CD4-positive, alpha-beta T cell treated with Interleukin-4 for 1 hour (primary cell): ENCODE data around the gene PAIP1.
A peak's percentile ranks its signal among the peaks of the same experiment; 100 is the strongest.
"Not testable (repeated sequence)": the region's sequence is repeated elsewhere in the genome, so short reads cannot be mapped to it uniquely, and the experiment has no call there.

Experiments
- DNase-seq, 2 donors: peaks; one replicate each; pipeline ENCODE4 v3.0.0-alpha.2; 2020 to 2022

The PAIP1 gene, protein sequence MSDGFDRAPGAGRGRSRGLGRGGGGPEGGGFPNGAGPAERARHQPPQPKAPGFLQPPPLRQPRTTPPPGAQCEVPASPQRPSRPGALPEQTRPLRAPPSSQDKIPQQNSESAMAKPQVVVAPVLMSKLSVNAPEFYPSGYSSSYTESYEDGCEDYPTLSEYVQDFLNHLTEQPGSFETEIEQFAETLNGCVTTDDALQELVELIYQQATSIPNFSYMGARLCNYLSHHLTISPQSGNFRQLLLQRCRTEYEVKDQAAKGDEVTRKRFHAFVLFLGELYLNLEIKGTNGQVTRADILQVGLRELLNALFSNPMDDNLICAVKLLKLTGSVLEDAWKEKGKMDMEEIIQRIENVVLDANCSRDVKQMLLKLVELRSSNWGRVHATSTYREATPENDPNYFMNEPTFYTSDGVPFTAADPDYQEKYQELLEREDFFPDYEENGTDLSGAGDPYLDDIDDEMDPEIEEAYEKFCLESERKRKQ

DNA sequence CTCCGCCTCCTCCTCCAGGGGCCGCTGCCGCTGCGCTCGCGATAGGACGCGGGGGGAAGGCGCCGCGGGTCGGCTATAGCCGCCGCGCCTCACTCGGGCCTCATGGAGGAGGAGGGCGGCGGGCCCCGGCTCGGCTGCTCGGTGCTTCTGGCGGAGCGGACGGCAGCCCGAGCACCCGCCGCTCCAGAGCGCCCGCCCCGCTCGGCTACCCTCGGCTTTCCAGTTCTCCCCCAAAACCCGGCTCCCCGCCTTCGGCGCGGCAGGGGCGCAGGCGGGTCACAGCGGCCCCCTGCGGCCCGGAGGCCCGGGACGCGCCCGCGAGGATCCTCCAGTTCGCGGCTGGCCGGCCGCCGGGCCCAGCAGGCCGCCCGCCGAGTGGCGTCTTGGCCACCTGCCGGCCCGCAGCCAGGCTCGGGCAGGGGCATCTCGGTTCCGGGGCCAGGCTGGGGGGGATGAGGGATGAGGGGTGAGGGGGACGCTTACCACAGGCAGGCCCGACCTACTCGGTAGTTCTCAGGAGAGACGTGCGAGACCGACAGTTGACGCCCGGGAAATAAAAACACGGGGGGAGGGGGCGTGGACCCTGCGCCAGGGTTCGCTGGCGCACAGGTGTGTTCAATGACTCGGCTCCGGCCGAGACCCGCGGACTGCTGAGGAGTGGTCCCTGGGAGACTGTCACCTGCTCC lies at the start of gene PAIP1:
PAIP1 (minus strand) TSS at position 221 of the 686 bp plus-strand sequence. CDS start 231 bp downstream, outside the sequence.
- DNase-seq: peak; percentile 84 to 87

- no peak for DNase-seq
These were observed 49.5 kb upstream of the PAIP1 start for GRCh38 chr5:43606351-43606750.

DNA sequence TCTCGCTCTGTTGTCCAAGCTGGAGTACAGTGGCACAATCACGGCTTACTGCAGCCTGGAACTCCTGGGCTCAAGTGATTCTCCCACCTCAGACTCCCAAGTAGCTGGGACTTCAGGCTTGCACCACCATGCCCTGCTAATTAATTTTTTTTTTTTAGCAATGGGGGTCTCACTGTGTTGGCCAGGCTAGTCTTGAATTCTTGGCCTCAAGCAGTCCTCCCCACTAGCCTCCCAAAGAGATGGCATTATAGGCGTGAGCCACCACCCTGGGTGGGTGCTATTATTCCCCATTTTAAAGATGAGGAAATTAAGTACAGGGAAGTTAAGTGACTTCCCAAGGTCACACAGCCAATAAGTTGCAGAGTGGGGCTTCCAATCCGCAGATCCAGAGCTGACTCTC lies 47.8 kb upstream of the PAIP1 start:
- no peak for DNase-seq

DNA sequence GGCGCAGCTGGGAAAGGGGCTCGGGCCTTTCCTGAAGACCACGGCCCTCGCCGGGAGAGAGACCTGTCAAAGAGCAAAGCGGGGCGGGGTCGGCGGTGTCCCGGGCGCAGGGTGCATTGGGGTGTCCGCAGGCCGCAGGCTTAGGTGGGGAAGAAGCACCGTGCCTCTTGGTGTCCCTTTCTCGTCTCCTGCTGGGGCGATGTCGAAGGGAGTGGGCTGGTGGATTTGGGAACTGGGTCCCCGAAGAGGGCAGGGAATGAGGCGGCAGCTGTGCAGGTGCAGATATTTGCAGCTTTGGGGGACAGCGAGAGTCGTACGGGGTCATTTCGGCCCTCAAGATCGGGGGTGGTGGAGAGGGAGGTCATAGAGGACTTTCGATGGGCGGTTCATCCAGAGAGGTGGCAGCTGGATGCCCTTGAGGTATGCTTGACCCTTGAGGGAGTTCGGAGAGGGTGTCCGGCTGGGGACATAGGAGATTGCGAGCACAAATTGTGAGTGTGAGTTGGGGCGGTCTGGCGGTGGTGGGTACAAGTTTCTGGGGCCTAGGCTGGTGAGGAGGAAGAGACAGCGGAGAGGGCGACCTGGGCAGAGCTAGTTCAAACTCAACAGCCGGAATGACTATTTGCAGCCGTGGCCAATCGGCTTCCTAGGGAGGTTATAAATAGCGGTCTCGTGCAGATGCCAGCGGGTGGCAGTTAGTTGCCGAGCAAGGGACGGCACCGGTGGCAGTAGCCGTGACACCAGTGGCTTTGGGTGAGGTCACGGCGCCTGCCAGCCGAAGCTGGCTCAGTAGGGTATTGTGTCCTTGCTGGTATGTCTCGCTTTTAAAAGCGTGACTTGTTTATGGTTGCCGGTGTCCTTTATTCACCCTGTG lies 46.7 kb upstream of the PAIP1 start:
- DNase-seq: peak; percentile 80

DNA sequence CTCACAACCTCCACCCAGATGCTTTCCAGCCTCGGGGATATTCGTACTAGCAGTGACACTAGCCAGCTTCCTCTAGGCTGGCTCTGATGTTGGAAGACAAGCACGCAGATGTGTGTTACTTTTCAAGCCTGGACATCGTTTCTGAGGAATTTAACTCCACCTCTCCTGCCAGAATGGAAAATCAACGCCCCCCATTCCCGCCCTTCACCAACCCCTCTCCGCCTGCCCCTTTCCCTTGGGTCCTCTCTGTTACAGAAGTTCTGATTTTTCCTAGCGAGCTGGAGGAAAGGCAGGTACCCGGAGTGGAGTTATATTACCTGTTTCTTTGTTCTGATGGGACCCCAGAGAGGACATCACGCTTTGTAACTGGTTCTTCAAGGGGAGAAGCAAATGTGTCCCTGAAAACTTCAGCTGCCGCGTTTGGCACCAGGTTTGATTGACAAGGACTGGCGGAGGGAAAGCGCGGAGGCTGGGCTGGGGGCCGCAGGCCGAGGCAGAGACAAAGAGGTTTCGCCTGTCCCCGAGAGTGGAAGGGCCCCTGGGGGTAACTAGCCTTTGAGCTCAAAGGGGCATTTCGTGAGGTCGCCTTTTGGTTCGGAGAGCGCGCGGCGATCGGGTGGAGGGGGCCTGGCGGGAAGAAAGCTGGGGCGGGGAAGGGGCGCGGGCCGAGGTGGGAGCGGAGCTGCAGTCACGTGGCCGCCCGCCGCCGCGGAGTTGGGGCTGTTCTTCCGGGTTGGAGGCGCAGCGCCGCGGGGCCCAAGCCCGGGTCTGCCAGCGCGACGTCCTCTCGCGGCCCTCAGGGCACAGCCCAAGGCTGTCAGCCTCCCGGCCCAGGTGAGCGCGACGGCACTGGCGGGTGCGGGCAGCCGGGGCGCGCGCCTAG lies 45.8 kb upstream of the PAIP1 start, which contains the start of gene NNT:
NNT (plus strand) TSS at position 720 of the 883 bp plus-strand sequence. CDS start 6,016 bp downstream, outside the sequence.
- peak; percentile 65 to 75 for DNase-seq

DNA sequence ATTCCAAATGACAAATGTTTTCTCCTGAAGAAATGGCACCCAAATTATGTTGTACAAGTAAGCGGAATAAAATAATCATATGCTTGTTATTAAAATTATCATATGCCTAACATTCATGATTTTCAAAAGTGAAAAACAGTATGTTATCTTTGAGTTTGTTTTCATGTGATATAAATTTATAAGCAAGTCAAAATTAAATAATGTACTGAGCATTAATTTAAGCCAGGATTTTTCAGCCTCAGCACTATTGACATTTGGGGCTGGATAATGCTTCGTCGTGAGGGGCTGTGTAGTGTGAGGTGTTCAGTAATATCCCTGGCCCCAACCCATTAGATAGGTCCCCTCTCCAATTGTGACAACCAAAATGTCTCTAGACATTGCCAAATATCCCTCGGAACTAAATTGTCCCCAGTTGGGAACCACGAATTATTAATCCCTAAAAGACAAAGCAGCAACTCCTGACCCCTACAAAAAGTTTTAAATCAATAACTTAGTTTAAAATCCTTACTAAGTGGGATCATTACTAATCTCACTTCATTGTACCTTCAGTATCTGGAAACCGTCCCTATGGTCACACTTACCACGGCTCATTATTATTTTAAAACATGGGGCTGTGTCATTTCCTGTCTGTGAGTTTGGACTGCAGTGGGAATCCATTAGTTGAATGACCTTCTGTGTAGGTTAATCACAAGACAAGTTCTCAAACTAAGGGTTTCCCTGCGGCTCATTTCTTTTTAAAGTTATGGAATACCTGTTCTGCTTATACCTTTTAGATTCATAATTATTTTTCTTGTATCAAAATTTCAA lies 44.8 kb upstream of the PAIP1 start:
- DNase-seq: peak in 1 of 2 donors; percentile 14

DNA sequence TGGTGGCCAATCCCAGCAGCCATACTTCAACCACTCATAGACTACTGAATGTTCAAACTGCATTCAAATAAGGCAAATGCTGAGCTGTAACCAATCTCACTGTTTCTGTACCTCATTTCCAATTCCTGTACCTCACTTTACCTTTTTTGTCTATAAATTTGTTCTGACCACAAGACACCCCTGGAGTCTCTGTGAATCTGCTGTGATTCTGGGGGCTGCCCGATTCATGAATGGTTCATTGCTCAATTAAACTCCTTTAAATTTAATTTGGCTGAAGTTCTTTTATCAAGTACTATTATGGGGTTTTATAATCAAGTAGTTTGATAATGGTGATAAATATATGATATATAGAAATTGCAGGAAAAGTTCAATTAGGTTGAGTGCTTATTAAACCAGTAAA lies 42.0 kb upstream of the PAIP1 start:
- DNase-seq: not testable (repeated sequence)

DNA sequence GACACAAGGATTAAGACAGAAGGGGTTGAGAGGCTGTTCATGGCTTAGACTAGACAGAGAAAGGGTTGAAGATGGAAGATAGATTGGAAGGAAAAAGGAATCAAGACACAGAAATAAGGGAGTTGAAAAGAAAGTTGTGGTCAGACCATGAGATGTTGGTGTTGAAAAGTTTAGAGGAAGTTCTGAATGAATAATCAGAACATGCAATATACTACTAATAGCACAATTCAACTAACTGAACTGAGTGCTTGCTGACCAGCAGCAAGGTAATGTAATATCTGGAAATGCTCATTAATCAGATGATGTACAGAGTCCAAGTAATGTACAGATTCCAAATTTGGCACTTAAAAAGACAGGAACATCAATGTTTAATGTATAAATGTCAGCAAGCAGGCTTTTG lies 35.5 kb upstream of the PAIP1 start:
- DNase-seq: no peak

GRCh38 chr5:43590700-43591099 lies 33.8 kb upstream of the PAIP1 start:
- no peak for DNase-seq

DNA sequence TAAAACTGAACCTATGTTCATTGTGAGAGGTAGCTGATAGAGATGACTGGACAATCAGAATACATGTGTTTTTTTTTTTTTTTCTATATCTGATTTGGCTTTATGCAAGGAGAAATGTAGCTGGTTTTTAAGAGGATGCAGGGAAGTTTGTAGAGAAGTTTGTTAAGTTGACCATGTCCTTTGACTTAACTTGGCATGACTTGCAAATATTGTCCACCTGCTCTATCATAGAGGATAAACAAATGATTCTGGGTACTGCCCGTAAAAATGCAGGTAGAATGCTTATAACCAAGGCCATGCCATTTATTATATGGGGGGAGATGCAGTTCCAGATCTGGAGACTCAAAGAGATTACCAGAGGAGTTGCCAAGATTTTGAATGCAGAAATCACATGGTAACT lies 32.4 kb upstream of the PAIP1 start:
- no peak for DNase-seq

DNA sequence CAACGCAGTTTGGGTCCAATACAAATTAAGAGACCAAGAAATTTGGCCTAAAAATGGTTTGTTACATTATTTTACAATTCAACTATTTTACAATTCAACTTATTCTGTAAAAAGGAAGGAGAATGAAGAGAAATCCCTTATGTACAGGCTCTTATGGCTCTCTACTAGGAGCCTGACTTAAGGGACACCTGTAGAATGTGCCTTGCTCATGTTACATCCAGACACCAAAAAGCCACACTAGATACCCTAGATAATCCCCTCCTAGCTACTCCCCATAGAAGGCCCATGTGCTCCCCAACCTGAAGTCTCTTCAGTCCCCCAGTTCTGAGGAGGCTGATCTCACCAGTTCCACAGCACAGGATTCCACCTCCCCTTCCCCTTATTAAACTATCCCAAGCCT lies 32.0 kb upstream of the PAIP1 start:
- DNase-seq: no peak

DNA sequence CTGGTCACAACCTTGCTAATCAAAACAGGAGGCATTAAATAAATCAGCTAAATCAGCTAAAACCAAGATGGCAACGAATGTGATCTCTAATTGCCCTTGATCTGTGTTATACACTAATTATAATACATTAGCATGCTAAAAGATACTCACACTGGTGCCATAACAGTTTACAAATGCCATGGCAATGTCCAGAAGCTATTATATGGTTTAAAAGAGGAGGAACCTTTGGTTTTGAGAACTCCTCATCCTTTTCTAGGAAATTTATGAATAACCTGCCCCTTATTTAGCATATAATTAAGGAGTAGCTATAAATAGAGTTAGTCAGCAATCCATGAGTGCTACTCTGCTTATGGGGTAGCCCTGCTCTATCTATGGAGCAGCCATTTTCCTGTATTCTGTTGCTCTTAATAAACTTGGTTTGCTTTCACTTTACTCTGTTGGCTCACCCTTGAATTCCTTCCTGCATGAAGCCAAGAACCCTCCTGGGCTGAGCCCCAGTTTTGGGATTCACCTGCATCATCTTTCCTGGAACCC lies 27.4 kb upstream of the PAIP1 start:
- no peak for DNase-seq

GRCh38 chr5:43583724-43584123 lies 26.8 kb upstream of the PAIP1 start:
- no peak for DNase-seq

GRCh38 chr5:43582082-43583005 lies 25.5 kb upstream of the PAIP1 start:
- no peak for DNase-seq

DNA sequence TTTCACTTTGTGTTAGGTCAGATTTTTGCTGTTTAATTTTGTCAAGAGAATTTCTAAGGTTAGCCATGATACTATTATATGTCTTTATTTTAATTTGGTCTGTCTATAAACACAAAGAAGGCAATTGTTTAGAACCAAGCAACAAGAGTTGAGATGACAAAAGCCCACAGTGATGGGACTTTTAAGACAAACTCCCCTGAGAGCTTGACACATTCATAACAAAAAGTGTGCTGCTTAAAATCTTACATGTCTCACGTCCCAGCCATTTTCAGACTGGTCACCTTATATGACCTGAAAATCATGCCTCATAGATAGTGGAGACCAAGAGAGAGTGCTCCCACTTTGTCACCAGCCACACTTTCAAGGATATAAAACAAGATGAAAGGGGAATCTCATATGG lies 24.5 kb upstream of the PAIP1 start:
- no peak for DNase-seq

- DNase-seq: not testable (repeated sequence)
These were observed 23.7 kb upstream of the PAIP1 start for GRCh38 chr5:43580402-43581210.

DNA sequence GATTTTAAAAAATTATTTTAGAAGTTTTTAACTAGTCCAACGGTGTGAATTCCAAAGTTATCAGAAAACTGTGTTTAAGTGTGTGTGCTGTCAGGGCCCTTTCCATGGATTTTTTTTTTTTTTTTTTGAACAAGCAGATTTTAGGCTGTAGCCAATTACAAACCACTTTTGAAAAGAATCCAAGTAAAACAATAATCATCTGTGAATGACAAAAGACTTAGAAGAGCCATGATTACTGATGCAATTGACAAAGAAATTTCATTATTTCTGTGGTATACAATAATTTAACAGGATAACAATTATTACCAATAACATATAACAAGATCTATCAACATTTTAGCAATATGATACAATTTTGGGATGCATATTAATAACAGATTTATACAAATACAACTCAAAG lies 16.2 kb upstream of the PAIP1 start:
- DNase-seq: no peak

GRCh38 chr5:43572357-43572756 lies 15.5 kb upstream of the PAIP1 start:
- DNase-seq: no peak

GRCh38 chr5:43571237-43571636 lies 14.4 kb upstream of the PAIP1 start:
- no peak for DNase-seq
